Heart left ventricle (tissue), 13 donors: ENCODE data around the gene SOX6.

Experiments
- POLR2A ChIP-seq, 2 donors: fragments of 450-650 bp; IDR thresholded peaks; one replicate each; pipeline ENCODE4 v1.6.1; 2017; ENCODE audit warnings: antibody characterized with exemption in 2 of 2, mild to moderate bottlenecking in 2 of 2, moderate library complexity in 2 of 2
- TF ChIP-seq, protein P1 (sequence below), 12 donors: fragments of 200-600 bp; sonication (generic) in 4 of 12; IDR thresholded peaks; one replicate each; pipeline versions ENCODE4 v1.5.0 to v1.8.0; 2018 to 2022; ENCODE audit warnings: antibody characterized with exemption in 12 of 12, mild to moderate bottlenecking in 5 of 12
- donor health status: ischemic (EF 13 %, LVEDD 7.1; RV severe dilation, severe dysfunction).
- donor health status: DM: no; HTN: yes; CAD: no.
- donor health status: DM: no; HTN: no; CAD: no.
- donor health status: ischemic (EF 25% LVEDD 6.9; RV normal size, moderate dysfunction).
- donor health status: ischemic (EF 25% LVEDD 5.7; RV mildly dilated, moderate dysfunction).
- donor health status: ischemic (EF 35%, LVEDD 5.7; RV mildly dilated, moderate dysfunction).
- donor health status: nonischemic (EF 11% LVEDD 7.7; RV severe dilation, severe dysfunction).
- donor health status: DM: yes; HTN: yes; CAD: no.
- donor health status: PGD.
- donor health status: ischemic (EF 29% LVEDD 5.4; RV normal size, mild dysfunction).
- donor health status: nonischemic (EF 23%, LVEDD 6.1; RV moderate dilation, normal function).

DNA sequence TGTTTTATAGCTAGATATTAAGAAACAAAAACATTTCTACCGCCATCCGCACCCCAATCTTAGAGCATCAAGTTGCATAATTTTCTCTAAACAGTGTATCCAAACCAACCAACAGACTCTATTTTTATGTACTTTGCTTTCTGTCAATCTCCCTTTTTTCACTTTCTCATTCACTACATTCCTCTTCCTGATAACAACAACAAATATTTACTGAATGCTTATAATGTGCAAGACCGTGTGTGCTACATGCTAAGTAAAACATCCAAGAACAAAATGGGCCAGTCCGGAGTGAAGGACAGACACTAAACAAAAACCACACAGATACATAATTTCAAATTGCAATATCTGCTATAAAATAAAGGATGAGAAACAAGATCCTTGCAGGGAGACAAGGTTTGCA lies 38.6 kb upstream of the SOX6 start:
- TF ChIP-seq, protein P1, sequence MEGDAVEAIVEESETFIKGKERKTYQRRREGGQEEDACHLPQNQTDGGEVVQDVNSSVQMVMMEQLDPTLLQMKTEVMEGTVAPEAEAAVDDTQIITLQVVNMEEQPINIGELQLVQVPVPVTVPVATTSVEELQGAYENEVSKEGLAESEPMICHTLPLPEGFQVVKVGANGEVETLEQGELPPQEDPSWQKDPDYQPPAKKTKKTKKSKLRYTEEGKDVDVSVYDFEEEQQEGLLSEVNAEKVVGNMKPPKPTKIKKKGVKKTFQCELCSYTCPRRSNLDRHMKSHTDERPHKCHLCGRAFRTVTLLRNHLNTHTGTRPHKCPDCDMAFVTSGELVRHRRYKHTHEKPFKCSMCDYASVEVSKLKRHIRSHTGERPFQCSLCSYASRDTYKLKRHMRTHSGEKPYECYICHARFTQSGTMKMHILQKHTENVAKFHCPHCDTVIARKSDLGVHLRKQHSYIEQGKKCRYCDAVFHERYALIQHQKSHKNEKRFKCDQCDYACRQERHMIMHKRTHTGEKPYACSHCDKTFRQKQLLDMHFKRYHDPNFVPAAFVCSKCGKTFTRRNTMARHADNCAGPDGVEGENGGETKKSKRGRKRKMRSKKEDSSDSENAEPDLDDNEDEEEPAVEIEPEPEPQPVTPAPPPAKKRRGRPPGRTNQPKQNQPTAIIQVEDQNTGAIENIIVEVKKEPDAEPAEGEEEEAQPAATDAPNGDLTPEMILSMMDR (IDR thresholded peaks at IDR 0.05) = no peak
- TF ChIP-seq POLR2A (IDR thresholded peaks at IDR 0.05) = no peak
